BE2C (cell line): Measurements from ENCODE around the gene PKNOX2.

Experiments
- DNase-seq: peaks from one replicate; pipeline ENCODE4 v3.0.0-alpha.2; 2020
- H3K27me3 ChIP-seq: fragments of 250-450 bp; sonication (Bioruptor Pico); 2 replicates; pipeline ENCODE4 v1.5.1; 2020; ENCODE audit warnings: mild to moderate bottlenecking
- H3K36me3 ChIP-seq: fragments of 250-450 bp; sonication (Bioruptor Pico); 2 replicates; pipeline ENCODE4 v1.5.1; 2020; ENCODE audit warnings: mild to moderate bottlenecking
- H3K4me1 ChIP-seq: fragments of 250-450 bp; sonication (Bioruptor Pico); 2 replicates; pipeline ENCODE4 v1.5.1; 2020
- H3K4me3 ChIP-seq: 2 replicates; pipeline ENCODE4 v1.5.1; 2011; ENCODE audit warnings: low read depth, low read length
- H3K9me3 ChIP-seq: fragments of 250-450 bp; sonication (Bioruptor Pico); 2 replicates; pipeline ENCODE4 v1.5.1; 2020
- TF ChIP-seq, protein P1 (sequence below): IDR thresholded peaks from 2 replicates; pipeline ENCODE4 v1.5.1; 2012; ENCODE audit warnings: mild to moderate bottlenecking, low read depth, low read length

The PKNOX2 gene

DNA sequence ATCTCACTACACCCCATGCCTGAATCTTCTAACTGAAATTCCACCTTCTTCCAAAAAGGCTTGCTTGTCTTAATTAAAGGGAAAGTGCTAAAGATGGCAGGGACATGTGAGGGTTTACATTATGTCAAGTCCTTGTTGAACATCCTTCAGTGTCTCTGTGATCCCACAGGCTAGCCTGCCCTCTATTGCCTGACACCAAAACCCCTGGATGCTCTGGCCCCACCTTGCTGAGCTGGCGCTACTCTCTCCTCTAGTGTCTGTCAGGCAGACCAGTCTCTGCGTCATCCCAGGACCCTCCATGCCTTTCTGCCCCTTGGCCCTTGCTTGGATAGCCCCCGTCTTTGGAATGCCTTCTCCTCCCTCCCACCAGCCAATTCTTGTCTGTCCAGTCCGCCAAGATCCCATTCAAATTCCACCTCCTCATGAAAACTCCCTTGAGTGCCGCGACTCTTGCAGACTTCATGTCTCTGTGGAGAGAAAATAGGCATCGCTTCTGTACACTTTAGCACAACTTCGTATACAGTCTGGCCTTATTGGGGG lies 69.3 kb downstream of the PKNOX2 start:
- Histone ChIP-seq H3K36me3 (no peaks in the 10 kb centered on the region), H3K4me3 (no peak overlapping the region), H3K27me3 (no peaks in the 10 kb centered on the region; the same call in 1 of the 2 replicates), H3K9me3 (no peaks in the 10 kb centered on the region), H3K4me1 (no peaks in the 10 kb centered on the region)
- TF ChIP-seq, protein P1, sequence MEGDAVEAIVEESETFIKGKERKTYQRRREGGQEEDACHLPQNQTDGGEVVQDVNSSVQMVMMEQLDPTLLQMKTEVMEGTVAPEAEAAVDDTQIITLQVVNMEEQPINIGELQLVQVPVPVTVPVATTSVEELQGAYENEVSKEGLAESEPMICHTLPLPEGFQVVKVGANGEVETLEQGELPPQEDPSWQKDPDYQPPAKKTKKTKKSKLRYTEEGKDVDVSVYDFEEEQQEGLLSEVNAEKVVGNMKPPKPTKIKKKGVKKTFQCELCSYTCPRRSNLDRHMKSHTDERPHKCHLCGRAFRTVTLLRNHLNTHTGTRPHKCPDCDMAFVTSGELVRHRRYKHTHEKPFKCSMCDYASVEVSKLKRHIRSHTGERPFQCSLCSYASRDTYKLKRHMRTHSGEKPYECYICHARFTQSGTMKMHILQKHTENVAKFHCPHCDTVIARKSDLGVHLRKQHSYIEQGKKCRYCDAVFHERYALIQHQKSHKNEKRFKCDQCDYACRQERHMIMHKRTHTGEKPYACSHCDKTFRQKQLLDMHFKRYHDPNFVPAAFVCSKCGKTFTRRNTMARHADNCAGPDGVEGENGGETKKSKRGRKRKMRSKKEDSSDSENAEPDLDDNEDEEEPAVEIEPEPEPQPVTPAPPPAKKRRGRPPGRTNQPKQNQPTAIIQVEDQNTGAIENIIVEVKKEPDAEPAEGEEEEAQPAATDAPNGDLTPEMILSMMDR = no peak
- DNase-seq = no peak

DNA sequence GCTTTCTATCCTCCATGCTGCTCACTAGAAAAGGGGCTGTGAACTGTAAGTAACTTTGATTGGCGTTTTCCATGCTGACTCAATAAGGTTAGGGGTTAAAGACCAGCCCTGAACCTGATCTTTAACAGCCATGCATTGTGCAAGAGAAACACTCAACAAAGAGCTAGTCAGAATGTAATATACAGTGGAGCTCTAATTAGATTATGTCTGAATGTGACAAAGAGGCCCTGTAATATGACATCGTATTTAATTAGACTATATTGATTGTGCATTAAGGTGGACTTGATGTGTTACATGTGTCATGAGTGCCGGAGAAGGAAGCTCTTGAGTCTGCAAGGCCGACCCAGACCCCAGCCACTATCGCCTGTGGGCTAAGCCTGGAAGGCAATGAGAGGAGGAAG lies 70.5 kb downstream of the PKNOX2 start:
- H3K27me3 ChIP-seq = peaks cover 3% of the 10 kb centered on the region
- H3K4me3 ChIP-seq = no peak overlapping the region
- no peaks in the 10 kb centered on the region for H3K9me3 ChIP-seq
- DNase-seq = no peak
- TF ChIP-seq, protein P1 = no peak
- H3K4me1 ChIP-seq = no peaks in the 10 kb centered on the region
- no peaks in the 10 kb centered on the region for H3K36me3 ChIP-seq

DNA sequence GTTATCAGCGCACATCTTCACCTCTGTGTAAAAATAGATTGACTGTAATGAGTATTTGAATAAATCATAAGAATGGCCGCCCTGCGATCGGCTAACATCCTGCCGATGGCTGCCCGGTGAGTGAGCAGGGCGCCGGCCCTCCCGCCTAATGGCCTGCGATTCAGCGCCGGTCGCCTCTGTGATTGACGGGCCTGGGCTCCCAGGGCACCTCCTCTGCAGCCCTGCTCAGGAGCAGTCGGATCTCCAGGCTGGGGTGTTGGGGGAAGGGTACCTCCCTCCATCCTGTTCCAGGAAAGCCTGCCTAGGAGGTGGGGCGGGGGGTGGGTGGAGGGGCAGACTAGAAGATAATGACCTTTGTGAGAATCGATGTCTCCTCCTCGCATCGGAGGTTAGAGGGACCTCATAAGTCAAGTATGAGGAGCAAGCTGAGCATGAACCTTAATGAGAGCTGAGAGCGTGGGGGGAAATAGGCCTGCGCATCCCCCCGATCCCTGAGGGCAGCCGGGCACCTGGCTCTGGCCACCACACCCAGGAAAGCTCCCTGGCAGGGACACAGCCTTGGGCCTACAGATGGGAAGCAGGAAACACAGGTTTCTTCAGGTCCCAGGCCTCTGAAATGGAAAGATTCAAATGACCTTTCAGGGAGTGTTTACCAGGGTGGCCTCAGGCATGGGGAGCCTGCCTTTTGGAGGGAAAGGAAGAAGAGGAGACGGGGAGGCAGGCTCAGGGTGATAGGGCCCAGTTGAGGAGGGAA lies 71.7 kb downstream of the PKNOX2 start:
- H3K4me1 ChIP-seq = no peaks in the 10 kb centered on the region
- TF ChIP-seq, protein P1 = no peak
- H3K27me3 ChIP-seq = peaks cover 3% of the 10 kb centered on the region
- no peak overlapping the region for H3K4me3 ChIP-seq
- DNase-seq = no peak
- no peaks in the 10 kb centered on the region for H3K36me3 ChIP-seq
- no peaks in the 10 kb centered on the region for H3K9me3 ChIP-seq

DNA sequence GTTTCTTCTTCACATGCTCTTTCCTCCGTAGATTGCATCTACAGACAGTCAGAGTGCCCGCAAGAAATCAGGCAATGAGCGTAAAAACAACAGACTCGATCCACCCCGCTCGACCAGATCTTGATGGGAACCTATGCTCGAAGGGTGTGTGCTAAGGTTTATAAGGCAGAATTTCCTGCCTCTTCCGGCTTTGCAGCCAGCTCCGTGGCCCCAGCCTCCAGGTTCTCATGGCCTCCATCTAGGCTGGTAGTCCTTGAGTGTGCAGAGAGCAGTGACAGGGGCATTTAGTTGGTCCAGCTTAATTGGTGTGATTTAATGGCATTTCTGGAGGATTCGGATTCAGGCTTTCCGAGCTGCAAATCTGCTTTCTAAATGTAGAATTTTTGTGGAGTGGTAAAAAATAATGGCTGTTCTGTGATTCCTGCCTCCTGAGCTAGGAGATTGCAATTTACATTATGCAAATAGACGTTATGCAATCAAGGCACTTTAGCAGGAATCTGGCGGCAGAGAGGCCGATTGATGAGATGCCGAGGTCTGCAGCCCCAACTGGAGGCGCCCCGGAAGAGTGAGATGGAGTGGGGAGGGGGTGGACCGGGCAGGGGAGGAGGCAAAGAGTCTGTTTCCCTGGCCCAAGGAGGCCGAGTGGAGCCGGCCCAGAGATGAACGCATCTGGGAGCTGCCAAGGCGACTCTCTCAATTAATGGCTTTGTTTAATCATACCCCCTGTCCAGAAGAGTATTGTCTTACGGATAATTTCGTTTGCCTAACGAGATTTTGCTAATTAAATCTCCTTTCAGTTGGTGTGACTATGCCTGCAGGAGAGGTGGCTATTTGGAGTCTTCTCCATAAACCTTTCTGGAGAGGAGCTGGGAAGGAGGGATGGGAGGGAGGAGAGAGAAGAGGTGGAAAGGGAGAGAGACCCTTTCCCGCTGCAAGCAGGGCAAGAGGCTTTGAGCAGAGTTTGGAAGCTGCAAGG lies 75.3 kb downstream of the PKNOX2 start:
- H3K4me3 ChIP-seq = no peak overlapping the region
- no peaks in the 10 kb centered on the region for H3K4me1 ChIP-seq
- H3K36me3 ChIP-seq = no peaks in the 10 kb centered on the region
- TF ChIP-seq, protein P1 = no peak
- peaks cover 3% of the 10 kb centered on the region; the same call in 1 of the 2 replicates for H3K27me3 ChIP-seq
- H3K9me3 ChIP-seq = no peaks in the 10 kb centered on the region
- no peak for DNase-seq

DNA sequence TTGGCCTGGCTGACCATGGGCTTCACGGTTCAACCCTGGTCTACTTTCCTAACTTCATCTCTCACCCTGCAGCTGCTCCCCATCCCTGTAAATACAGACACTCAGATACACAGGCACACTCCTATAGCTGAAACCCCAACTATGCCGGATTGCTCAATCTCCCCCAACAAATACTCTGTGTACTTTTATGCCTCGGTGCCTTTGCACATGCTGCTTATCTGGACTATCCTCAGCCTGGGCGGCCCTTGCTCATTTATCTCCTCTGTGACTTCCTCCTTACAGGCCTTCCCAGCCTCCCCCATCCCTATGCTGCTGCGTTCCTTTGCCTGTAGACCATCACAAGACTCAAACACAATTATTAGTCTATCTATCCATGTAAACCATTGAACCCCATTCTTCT lies 76.6 kb downstream of the PKNOX2 start:
- no peaks in the 10 kb centered on the region for H3K9me3 ChIP-seq
- H3K36me3 ChIP-seq = no peaks in the 10 kb centered on the region
- TF ChIP-seq, protein P1 = no peak
- H3K4me3 ChIP-seq = no peak overlapping the region
- no peak for DNase-seq
- no peaks in the 10 kb centered on the region for H3K4me1 ChIP-seq
- peaks cover 3% of the 10 kb centered on the region; the same call in 1 of the 2 replicates for H3K27me3 ChIP-seq
